Activated CD8-positive, alpha-beta memory T cell treated with anti-CD3 and anti-CD28 coated beads for 4 hours (primary cell): Measurements from ENCODE around the gene CFAP221.
A peak's percentile ranks its signal among the peaks of the same experiment; 100 is the strongest.

ENCODE experiments used
- DNase-seq, 2 donors: peaks; one replicate each; pipeline ENCODE4 v3.0.0-alpha.2; 2020; ENCODE audit warnings: low read depth in 2 of 2

Gene CFAP221

GRCh38 chr2:119544075-119544938 is at the start of gene CFAP221:
Gene CFAP221, plus strand, starts transcription at chr2:119544449. Its CDS starts 1,683 bp downstream, at chr2:119546132.
- peak in 1 of 2 donors; percentile 1 for DNase-seq

DNA sequence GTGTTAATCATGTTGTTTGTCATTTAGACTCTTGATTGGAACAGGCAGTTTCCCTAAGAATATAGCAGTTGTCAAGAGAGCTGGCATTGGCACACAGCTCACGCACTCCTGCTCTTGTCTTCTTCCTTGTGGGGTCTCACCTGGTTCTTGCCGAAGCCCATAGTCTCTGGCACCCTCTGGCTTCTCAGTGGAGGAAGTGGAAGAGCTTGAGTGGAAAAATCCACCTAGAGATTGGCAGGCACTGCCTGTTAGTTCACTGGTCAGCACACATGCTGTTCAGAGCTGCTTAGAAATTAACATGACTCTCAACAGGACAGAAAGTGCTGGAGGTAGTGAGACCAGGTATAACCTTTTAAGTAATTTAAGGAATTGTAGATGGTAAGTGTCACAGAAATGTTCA is 48.3 kb upstream of the CFAP221 start:
- DNase-seq: no peak

DNA sequence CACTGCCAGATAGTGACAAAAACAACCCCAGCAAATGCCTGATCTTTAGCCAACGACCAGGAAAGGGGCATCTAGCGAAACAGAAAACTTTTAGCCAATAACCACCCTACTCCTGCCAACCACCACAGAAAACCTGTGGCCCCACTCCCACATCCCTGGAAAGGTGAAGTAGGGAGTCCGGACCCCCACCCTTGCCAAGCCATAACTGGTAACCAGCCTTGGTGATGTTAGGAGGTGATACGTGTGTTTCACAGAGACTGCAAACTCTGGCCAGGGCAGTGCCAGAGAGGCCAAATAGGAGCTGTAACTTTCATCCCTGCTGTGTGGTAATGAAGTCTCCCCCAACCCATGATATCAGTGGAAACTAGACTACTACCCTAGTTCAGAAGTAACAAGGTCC is 47.6 kb upstream of the CFAP221 start:
- no peak for DNase-seq

- no peak for DNase-seq
These were observed 35.5 kb upstream of the CFAP221 start for GRCh38 chr2:119508756-119509155.

DNA sequence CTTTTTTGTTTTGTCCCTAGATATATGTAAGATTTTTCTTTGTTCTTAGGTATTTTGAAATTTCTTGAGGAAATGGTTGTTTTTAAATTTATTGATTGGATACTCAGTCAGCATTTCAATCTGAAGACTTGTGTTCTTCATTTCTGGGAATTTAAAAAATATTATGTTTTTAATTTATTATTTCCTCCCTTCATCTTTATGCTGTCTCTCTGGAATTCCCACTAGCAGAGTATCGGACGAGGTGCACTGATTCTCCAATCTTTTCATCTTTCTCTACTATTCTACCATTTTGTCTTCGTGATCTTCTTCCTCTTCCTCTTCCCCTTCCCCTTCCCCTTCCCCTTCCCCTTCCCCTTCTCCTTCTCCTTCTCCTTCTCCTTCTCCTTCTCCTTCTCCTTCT is 32.3 kb upstream of the CFAP221 start:
- no peak for DNase-seq

DNA sequence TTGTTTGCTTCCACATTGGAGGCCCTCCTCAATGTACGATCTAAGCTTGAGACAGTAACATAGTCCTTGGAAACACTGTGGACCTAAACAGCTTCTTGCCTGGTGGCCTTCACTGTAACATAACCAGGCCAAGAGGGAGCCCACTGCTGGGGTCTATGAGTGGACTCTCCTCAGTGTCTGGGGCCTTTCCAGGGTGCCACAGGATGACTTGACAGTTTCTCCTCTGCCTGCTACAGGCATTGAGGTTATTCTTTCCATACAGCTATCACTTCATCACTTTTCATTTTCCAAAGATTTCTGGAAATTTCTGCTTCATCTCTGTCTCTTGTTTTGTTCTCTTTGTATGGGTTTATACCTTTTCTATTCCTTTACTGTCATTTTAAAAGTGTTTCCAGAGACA is 31.3 kb upstream of the CFAP221 start:
- no peak for DNase-seq

DNA sequence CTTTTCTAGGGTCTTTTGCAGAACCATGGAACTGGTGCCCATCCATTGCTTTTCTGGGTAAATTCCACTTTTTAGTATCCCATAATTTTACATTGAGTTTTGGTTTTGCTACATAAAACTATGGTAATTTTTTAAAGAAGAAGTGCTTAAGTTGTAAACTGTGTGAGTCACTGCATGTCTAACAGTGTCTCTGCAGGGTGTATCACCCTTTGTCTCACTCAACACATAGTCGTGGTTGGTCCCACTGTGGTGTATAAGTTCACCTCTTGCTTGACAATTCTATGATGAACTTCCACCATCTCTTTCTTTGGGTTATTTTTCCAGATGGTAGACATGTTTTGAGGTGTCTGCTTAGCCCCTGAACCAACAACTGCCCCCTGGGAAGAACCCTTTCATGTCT is 30.4 kb upstream of the CFAP221 start:
- DNase-seq: no peak

GRCh38 chr2:119516121-119516520 is 28.1 kb upstream of the CFAP221 start:
- DNase-seq: no peak

DNA sequence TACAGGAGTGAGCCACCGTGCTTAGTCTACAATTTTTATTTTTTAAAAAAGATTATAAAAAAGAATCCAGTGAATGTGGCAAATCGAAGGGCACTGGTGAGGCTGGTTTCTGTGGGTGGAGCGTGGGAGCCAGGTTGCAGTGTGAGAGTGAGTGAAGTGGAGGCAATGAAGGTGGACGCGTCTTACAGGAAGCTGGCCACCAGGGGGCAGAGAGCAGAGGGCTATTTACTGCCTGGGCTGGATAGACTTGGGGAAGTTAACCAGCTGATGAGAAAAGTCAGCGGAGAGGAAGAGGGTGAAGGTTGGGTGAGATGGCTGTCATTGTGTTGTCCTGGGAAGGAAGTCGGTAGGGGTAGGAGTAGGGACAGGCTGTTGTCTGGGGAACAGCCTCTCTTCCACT is 26.8 kb upstream of the CFAP221 start:
- DNase-seq: no peak

- no peak for DNase-seq
These were observed 25.7 kb upstream of the CFAP221 start for GRCh38 chr2:119518401-119519056.

- DNase-seq: no peak
These were observed 25.2 kb upstream of the CFAP221 start for GRCh38 chr2:119519057-119519408.

GRCh38 chr2:119520696-119521432 is 23.4 kb upstream of the CFAP221 start:
- no peak for DNase-seq

DNA sequence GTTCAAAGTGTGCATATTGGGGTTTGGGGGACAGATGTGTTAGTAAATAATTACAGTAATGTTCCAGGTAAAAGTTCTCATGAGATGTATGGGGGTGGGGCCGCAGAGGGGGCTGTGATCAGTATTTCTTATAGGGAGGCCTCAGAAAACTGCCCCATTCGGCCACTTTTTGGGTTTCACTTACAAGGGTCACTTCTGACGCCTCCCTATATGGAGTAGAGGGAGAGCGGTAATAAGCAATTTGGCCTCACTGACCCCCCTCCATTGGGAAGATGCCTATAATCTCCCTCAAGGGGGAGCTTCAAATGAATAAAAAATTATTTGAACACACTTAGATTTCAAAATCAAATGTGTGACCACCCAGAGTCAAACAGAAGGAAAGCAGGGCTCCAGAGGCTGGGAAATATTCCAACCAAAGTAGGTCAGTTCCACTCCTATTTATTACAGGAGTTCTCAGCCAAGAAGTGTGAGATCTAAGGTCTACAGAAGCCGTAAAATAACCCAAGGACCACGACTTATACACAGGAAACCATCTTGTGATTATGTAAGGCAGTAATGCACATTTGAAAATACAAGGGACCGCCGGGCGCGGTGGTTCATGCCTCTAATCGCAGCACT is 22.7 kb upstream of the CFAP221 start:
- DNase-seq: no peak

- no peak for DNase-seq
These were observed 21.6 kb upstream of the CFAP221 start for GRCh38 chr2:119522671-119523070.

- no peak for DNase-seq
These were observed 20.8 kb upstream of the CFAP221 start for GRCh38 chr2:119523383-119523951.

DNA sequence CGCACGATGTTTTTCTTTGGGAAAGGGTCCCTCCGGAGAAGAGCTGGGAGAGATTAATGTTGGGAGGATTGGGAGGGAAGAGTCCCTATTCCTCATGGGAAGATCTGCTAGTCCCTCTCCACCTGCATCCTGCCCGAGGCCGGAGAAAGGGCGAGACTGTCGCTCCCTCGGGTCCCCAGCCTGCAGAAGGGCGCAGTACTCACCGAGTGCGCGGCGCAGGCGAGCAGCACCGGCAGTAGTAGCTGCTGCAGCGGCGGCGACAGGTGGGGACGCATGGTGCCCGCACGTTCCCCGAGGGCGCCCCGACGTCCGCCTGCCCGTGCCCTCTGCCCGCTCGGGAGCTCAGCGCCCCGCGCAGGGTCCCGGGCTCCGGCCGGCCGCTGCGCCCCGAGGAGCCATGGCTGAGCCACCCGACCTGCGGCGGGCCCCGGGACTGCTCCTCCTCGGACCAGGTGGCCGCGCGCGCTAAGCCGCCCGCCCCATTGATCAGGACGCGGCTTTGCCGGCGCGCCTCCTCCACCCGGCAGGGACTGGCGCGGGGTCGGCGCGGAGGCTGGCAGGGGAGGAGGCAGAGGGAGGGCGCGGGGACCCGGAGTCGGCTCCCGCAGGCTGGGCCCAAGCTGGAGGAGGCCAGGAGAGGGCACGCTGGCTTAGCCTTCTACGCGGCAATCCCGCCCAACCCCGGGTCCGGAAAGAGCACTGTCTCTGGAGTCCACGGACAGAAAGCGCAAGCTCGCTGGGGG is 20.1 kb upstream of the CFAP221 start, which contains the start of gene SCTR:
Gene SCTR, minus strand, starts transcription at position 532 of the 743 bp plus-strand sequence. Its CDS starts 257 bp downstream, at position 275.
- DNase-seq: no peak

GRCh38 chr2:119525614-119526013 is 18.6 kb upstream of the CFAP221 start:
- DNase-seq: no peak

GRCh38 chr2:119527999-119528398 is 16.2 kb upstream of the CFAP221 start:
- no peak for DNase-seq

GRCh38 chr2:119531292-119531691 is 13.0 kb upstream of the CFAP221 start:
- DNase-seq: no peak

GRCh38 chr2:119533560-119533959 is 10.7 kb upstream of the CFAP221 start:
- no peak for DNase-seq

DNA sequence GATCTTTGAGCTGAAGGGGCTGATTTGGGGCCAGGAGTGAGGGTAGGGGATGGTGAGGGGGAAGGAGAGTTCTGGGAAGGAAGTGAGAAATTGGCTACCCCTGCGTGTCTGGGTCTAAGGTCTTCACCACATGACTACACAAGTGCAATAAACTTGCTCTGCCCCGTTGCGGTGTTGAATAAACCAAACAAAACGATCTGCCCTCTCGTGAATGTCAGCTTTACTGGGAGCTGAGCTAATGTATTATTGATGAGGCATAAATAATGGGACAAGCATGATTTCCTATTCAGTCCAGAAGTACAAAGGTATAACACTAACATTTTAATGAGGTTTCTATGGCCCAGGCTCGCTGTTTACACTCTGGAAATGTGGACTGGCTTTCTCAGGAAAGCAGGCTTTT is 8.0 kb upstream of the CFAP221 start:
- DNase-seq: no peak
